Colon (tissue), 2 donors: ENCODE measurements around the gene ELF3.
"Not testable (repeated sequence)": the region's sequence is repeated elsewhere in the genome, so short reads cannot be mapped to it uniquely, and the experiment has no call there.

Source experiments
- FAIRE-seq: peaks from 2 replicates; lab custom pipeline; 2012; peaks lifted over from hg19 to GRCh38; lab: Jason Lieb, UNC
- donor health status: control.
- donor health status: control.

ELF3 gene

DNA sequence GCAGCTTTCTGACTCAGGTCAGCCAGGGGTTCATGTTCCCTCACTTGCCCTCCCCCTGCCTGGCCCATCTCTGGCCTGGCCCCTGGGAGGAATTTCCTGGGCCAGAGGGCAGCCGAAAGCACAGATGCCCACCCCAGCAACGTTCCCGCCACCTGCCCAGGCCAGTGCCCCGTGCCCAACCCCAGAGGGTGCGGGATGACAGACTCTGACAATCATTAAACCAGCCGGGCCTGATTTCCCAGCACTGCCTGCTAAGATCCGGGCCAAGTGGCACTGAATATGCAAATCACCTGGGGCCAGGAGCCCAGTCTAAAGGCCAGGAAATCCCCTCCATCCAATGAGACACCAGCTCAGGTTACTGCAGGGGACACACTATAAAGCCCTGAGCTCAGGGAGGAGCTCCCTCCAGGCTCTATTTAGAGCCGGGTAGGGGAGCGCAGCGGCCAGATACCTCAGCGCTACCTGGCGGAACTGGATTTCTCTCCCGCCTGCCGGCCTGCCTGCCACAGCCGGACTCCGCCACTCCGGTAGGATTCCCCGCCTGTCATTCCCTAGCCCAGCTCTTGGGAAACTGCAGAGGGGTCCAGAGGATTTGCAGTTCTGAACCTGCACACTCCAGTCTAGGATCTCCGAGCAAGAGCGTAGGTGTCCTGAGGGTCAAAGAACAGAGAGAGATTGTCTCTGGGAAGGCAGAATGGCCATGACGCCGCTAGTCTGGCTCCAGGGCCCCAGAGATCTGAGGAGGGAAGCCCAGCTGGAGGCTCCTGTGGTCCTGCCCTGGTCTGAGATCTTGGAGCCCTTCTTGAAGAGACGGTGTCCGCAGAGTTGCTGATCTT lies at the start of gene ELF3:
Gene ELF3 (plus strand): TSS at position 408 of the 836 bp plus-strand sequence. CDS start 550 bp downstream, outside the sequence.
- FAIRE-seq = no peak

DNA sequence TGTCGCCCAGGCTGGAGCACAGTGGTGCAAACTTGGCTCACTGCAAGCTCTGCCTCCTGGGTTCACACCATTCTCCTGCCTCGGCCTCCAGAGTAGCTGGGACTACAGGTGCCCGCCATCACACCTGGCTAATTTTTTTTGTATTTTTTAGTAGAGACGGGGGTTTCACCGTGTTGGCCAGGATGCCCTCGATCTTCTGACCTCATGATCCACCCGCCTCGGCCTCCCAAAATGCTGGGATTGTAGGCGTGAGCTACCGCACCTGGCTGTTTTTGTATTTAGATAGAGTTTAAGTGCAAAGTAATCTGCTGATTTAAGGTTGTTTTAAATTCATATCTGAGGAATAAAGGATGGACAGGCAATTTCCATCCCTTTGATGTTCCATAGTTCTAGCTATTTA lies 48.0 kb upstream of the ELF3 start:
- FAIRE-seq = not testable (repeated sequence)

DNA sequence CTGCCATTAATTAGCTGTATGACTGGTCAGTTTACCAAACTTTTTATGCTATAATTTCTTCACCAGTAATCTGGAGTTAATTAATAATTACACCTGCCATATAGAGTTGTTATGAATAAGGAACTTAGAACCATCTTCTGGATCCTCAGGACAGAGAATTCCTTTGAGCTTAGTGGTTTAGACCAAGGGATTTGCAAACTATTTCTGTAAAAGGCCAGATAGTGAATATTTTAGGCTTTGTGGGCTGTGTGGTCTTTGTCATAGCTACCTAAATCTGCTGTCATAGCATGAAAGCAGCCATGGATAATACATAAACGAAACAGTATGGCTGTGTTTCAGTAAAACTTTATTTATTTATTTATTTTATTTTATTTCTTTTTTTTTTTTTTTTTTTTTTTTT lies 46.1 kb upstream of the ELF3 start:
- FAIRE-seq = no peak

DNA sequence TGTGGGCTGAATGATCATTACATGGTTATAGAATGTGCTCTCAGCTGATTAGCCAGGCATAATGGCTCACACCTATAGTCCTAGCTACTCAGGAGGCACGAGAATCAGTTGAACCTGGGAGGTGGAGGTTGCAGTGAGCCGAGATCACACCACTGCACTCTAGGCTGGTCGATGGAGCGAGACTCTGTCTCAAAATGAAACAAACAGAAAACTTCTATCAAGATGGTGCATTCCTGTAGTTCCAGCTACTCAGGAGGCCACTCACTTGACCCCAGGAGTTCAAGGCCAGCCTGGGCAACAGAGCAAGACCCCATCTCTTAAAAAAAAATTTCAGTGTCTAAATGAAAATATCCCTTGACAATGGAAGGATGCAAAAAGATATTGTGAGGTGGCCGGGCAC lies 44.2 kb upstream of the ELF3 start:
- no peak for FAIRE-seq

DNA sequence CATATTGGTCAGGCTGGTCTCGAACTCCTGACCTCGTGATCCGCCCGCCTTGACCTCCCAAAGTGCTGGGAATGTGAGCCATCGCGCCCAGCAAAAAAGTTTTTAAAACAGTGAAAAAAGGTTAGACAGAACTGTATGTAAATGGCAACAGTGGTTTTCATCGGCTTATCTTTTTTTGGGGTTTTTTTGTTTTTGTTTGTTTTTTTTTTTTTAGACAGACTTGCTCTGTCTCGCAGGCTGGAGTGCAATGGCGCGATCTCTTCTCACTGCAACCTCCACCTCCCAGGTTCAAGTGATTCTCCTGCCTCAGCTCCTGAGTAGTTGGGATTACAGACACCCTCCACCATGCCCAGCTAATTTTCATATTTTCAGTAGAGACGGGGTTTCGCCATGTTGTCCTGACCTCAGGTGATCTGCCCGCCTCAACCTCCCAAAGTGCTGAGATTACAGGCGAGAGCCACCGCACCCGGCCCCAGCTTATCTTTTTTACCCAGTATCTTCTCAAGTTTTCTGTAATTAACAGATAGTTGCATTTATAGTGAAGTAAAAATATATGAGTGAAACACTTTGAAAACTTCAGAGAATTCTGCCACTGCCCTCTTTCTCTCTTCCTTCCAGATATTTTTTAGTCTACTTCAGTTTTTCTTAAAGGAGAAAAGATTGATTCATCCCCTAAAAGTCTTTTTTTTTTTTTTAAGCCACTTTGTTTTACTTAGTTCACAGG lies 42.0 kb upstream of the ELF3 start:
- no peak for FAIRE-seq

DNA sequence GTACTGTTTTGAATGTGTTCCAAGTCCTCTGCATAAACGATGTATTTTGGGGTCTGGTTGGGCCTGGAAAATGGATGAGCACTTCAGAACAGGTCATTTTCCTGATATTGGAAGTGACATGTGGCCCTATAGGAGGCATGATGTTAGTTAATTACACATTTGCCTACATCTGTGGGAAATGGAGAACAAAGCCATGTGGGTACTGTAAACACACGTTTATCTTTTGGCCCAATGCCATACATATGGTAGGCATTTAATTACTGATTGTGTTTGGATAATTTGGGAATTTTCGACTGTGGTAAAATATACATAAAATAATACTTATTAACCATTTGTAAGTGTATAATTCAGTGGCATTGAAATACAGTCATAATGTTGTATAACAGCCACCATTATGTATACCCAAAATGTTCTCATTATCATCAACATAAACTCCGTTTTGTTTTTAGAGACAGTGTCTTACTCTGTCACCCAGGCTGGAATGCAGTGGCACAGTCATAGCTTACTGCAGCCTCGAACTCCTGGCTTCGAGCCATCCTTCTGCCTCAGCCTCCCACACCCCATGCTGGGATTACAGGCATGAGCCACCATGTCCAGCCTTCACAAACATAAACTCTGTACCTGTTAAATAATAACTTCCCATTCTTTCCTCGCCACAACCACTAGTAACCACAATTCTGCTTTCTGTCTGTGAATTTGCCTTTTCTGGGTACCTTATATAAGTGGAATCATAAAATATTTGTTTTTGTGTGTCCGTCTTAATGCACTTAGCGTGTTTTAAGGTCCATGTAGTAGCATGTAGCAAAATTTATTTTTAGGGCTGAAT lies 39.8 kb upstream of the ELF3 start:
- FAIRE-seq = no peak

DNA sequence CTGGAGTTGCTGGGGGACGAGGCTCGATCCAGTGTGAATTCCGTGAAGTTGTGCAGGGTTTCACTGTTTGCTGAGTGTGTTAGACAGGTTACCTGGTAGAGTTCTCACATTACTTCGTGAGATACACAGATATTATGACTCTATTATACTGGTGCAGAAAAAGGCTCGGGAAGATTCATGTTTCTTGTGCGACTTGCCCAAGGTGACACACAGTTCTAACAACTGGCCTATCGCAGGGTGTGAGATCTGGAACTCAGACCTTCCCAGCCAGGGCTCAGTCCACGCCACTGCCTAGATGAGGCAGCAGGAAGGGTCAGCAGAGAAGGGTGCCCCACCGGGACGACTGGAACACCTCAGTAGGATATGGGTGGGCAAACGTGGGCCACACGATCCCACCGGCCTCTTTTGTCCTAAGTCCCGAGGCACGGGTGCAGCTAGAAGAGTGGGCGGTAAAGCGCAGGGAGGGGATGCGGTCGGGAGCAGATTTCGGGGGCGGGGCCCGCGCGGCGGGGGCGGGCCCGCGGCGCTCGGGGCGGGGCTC lies 28.2 kb upstream of the ELF3 start:
- FAIRE-seq = no peak

DNA sequence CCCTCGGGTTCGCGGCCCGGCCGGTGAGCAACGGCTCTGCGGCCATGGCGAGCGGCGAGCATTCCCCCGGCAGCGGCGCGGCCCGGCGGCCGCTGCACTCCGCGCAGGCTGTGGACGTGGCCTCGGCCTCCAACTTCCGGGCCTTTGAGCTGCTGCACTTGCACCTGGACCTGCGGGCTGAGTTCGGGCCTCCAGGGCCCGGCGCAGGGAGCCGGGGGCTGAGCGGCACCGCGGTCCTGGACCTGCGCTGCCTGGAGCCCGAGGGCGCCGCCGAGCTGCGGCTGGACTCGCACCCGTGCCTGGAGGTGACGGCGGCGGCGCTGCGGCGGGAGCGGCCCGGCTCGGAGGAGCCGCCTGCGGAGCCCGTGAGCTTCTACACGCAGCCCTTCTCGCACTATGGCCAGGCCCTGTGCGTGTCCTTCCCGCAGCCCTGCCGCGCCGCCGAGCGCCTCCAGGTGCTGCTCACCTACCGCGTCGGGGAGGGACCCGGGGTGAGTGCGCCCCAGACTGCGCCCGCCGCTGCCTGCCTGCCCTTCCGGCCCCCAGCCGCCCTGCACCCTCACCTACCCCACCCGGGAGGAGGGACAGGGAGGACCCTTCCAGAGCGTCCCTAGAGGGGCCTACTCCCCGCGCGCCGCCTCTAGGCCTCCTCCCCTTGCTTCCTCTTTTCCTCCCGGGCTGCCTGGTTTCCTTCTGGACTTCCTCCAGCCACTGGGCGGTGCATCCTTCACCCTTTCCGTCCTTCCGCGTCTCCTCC lies 27.6 kb upstream of the ELF3 start, which contains the start of gene RNPEP:
Gene RNPEP (plus strand): TSS at position 26 of the 757 bp plus-strand sequence. CDS start 19 bp downstream, at position 45.
- FAIRE-seq = no peak

DNA sequence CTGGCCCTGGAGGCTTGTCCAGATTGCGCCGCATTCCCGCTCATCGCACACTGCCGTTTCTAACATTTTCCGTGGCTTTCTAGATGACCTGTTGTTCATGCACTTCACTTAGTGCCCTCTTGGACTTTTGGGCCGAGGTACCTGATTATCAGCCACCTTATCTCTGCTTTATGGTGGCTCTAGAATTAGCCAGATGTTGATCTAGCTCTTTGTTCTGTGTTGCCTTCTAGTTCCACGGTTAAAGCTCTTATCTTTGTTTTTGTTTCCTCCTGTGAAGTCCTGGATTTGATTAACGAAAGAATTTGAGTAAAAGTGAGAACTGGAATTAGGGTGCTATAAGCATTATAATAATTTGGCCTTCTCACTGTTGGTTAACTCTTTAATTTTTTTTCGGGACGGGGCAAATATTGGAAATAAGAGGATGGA lies 27.0 kb upstream of the ELF3 start:
- FAIRE-seq = no peak

DNA sequence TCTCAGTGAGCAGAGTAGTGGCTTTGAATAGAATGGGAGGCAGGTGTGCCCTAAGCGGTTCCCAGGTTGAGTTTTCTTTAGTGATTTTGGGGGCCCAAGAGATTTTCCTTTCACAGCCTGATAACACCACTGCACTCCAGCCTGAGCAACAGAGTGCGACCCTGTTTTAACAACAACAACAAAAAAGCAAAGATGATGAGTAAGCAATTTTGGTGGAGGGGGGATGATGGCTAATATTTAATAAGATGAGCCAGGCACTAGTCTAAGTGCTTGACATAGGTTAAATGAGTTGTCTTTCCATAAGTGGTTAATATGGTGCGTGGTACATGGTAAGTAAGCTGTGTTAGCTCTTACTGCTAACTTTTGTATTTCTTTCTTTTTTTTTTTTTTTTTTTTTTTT lies 25.9 kb upstream of the ELF3 start:
- no peak for FAIRE-seq

DNA sequence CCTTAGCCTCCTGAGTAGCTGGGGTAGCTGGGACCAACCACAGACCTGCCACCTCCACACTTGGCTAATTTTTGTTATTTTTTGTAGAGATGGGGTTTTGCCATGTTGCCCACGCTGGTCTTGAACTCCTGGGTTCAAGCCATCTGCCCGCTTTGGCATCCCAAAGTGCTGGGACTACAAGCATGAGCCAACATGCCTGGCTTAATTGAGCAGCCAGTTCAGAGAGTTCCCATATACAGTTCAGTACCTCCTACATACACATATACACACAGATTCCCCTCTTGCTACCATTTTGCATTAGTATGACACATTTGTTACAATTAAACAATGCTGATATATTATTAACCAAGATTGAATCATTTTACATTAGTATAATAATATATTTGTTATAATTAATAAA lies 25.0 kb upstream of the ELF3 start:
- FAIRE-seq = no peak

DNA sequence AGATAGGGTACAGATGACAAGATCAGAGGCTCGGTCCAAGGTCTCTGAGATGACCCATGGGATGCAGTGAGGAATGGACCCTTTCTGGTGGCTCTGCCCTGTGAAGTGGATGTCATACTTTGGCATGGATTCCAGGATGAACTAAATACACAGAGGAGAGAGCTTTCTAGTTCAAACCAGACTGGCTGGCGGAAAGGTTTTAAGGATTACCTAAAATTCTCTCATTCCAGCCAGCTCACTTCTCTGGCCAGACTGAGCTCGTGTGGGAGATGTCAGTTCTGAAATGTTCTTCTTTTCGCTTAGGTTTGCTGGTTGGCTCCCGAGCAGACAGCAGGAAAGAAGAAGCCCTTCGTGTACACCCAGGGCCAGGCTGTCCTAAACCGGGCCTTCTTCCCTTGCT lies 21.8 kb upstream of the ELF3 start:
- FAIRE-seq = no peak

DNA sequence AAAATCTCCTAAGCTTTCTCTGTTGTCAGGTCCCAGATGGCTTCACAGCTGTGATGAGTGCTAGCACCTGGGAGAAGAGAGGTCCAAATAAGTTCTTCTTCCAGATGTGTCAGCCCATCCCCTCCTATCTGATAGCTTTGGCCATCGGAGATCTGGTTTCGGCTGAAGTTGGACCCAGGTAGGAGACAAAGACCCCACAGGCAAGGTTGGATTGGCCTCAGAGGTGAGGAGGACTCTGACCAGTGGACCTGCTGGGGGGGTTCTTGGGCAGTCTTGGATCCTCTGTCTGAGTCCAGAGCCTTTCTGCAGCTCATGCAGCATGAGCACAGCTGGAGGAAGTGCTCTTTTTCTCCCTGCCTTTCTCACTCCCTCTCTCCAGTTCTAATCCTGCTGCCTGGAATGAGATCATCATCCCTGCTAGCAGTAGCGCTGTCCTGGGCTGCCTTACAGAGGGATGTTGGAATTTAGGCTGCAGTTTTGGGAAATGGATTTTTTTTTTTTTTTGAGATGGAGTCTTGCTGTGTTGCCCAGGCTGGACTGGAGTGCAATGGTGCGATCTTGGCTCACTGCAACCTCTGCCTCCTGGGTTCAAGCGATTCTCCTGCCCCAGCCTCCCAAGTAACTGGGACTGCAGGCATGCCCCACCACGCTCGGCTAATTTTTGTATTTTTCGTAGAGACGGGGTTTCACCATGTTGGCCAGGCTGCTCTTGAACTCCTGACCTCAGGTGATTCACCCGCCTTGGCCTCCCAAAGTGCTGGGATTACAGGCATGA lies 20.8 kb upstream of the ELF3 start:
- no peak for FAIRE-seq

DNA sequence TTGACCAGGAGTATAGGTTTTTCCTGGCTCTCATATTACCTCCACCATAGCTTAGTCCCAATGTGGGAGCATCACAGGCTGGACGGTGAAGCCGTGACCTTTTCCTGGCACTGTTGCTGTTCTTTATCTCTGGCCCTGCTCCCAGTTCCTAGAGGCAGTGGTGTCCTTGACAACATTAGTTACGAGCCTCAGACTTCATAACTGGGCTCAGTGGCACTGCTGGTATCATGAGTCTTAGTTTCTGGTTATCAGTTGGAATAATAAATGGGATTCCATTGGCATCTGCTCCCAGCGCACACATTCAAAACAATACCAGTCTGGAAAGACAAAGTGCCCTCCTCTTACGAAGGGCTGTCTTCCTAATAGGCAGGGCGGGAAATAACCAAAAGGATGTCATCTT lies 20.0 kb upstream of the ELF3 start:
- no peak for FAIRE-seq

DNA sequence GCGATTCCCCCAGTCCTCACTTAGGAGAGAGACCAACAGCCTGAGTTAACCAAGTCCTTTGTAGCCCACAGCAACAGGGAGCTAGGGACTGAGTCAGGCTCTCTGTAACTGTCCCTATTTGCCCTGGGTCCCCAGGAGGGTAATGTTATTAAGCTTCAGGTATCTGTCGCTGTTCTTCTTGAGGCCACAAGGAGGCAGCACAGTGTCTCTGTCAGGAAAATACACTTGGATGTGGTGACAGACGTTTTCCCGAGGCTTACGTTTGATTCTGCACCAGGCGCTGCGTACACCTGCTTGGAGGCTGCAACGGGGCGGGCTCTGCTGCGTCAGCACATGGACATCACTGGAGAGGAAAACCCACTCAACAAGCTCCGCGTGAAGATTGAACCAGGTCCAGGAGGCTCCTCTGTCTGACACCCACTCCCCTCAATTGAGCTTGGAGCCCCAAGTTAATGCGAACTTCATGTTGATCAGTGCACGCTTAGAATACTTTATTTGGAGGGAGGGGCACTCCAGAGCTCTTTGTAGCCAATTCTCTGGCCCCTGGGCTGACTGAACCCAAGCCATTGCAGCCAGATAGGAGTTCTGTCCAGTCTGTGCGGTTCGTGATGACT lies 10.7 kb upstream of the ELF3 start:
- FAIRE-seq = no peak

DNA sequence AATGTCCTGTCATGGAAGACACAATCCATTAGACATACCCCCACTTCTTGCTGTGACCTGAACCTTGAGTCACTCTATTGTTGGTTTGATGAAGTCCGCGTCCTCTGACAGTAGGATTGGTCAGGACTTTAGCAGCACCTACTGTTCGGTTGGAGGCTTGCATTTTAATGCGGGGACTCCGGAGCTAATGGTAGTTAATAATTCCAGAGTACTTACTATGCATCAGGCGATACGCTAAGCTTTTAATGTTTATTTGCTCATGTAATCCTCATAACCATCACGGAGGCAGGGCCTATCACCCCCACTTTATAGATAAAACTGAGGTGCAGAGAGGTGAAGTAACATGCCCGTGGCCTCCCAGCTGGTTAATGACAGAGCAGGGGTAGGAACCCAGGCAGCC lies 7.9 kb upstream of the ELF3 start:
- FAIRE-seq = no peak

DNA sequence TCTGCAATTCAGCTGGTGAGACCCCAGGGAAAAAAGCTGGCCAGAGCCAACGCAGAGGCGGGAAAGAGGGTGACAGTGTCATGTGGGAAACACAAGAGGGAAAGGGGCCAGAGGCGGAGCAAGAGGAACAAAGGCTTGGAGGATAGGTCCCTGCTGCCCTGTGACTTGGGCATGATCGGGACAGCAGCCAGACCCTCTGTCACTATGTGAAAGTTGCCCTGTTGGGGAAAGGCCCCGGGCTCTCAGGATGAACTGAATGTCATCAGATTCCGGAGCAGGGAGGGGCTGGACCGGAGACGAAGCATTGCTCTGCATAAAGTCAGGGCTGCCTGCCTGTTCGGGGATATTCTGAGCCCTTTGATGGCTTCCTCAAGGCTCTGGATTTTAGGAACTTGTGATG lies 5.7 kb upstream of the ELF3 start:
- no peak for FAIRE-seq

DNA sequence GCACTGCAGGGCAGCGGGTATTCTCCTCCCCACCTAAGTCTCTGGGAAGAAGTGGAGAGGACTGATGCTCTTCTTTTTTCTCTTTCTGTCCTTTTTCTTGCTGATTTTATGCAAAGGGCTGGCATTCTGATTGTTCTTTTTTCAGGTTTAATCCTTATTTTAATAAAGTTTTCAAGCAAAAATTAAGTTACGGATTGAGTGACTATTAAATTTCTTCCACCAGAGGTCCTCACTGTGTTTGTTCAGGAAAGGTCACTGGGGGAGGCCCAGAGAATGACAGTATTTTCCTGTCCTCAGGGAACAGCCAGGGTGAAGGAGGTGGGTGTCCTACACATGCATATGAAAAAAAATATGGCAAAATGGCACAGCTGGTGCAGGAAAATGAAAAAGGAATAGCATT lies 4.4 kb upstream of the ELF3 start:
- no peak for FAIRE-seq

DNA sequence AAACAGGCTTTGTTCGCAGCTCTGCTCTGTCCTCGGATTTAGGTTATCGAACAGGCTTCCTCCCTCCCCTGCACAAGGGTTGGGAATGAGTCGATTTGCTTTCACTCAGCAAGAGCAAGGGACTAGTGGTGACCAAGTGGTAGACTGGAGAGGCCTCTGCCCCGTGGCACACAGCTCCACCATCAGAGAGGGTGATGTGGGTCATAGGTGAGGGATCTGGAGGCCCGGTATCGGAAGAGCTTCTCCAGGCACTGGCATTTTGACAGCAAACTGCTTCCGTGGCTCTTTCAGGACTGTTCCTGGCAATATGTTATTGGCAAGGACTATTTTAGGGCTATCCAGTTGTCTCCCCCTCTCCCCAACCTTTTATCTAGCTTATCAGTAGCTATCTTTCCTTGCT lies 3.1 kb upstream of the ELF3 start:
- FAIRE-seq = no peak

DNA sequence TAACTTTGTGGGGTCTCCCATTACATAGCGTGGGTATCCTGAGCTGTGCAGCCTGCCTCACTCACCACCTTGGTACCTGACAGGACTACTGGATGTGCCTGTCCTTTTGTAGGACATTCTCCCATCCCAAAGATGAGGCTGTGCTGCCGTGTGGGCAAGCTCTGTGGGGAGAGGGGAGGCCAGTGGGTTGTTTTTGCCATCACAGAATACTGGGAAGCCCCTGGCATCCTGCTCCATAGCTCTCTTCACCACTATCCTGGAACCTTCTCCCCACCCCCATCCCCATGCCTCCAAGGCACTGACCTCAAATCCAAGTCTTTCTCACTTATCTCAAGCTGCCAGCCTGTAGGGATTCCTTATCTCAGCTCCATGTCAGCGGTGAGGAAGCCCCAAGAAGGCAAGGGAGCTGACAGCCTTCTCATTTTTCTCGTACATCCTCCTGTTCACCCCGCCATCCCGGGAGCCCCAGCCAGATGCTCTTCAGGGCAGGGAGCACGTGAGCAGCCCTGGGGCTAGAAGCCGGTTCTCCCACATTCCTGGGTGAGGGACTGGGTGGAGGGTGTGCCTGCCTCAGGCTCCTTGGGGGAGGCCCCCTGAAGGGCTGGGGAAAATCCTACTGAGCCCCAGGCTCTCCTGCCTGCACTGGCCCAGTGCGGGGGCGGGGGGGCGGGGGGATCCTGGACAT lies 2.4 kb upstream of the ELF3 start:
- no peak for FAIRE-seq
